NCI-H1436 treated with DMSO at 0.1 percent for 48 hours (cell line): ENCODE results near the gene HDAC10.
A peak's percentile ranks its signal among the peaks of the same experiment; 100 is the strongest.

Source experiments
- DNase-seq: peaks from one replicate; lab custom pipeline; 2025; lab: John Stamatoyannopoulos, UW

HDAC10 gene

GRCh38 chr22:50256258-50256862 lies 5.3 kb upstream of the HDAC10 start:
- DNase-seq: no peak

GRCh38 chr22:50255607-50256006 lies 4.5 kb upstream of the HDAC10 start:
- no peak for DNase-seq

- DNase-seq: no peak
These were observed 4.0 kb upstream of the HDAC10 start for GRCh38 chr22:50255099-50255498.

- no peak for DNase-seq
These were observed 2.9 kb upstream of the HDAC10 start for GRCh38 chr22:50253941-50254340.

- no peak for DNase-seq
These were observed 2.2 kb upstream of the HDAC10 start for GRCh38 chr22:50253046-50253915.

GRCh38 chr22:50252082-50253045 lies 1.3 kb upstream of the HDAC10 start:
- no peak for DNase-seq

- DNase-seq: no peak
These were observed 514 bp upstream of the HDAC10 start for GRCh38 chr22:50251477-50252081.

GRCh38 chr22:50250249-50250554 lies 863 bp downstream of the HDAC10 start:
- DNase-seq: no peak

- no peak for DNase-seq
These were observed 1.5 kb downstream of the HDAC10 start for GRCh38 chr22:50249341-50250248.

GRCh38 chr22:50248196-50249081 lies 2.6 kb downstream of the HDAC10 start:
- DNase-seq: no peak

GRCh38 chr22:50247748-50248147 lies 3.3 kb downstream of the HDAC10 start:
- DNase-seq: no peak

- DNase-seq: no peak
These were observed 4.6 kb downstream of the HDAC10 start for GRCh38 chr22:50246242-50247175.

- DNase-seq: no peak
These were observed 5.6 kb downstream of the HDAC10 start for GRCh38 chr22:50245214-50246072.

- DNase-seq: peak; percentile 47
These were observed 6.4 kb downstream of the HDAC10 start, which contains the start of gene TUBGCP6 for GRCh38 chr22:50244420-50245213. Gene TUBGCP6, minus strand, starts transcription at chr22:50245023. Its CDS starts 564 bp downstream, at chr22:50244459.

GRCh38 chr22:50243685-50244419 lies 7.2 kb downstream of the HDAC10 start:
- DNase-seq: no peak

- DNase-seq: no peak
These were observed 8.6 kb downstream of the HDAC10 start for GRCh38 chr22:50242406-50242949.
